GM12892 (cell line): ENCODE measurements around the gene PHC2.

Experiments used
- DNase-seq: peaks from one replicate; pipeline ENCODE4 v3.0.0; 2011; ENCODE audit not compliant: insufficient read length
- FAIRE-seq: peaks from 2 replicates; lab custom pipeline; 2011; peaks lifted over from hg19 to GRCh38; lab: Jason Lieb, UNC
- POLR2A ChIP-seq: IDR thresholded peaks from 2 replicates; pipeline ENCODE4 v1.6.1; 2011; ENCODE audit warnings: low read depth, low read length, control low read depth
- POLR2AphosphoS5 ChIP-seq: IDR thresholded peaks from 2 replicates; pipeline ENCODE4 v1.6.1; 2011; ENCODE audit warnings: low read depth, low read length, control low read depth
- TAF1 ChIP-seq: IDR thresholded peaks from 2 replicates; pipeline ENCODE4 v1.6.1; 2011; ENCODE audit warnings: low read depth, mild to moderate bottlenecking, control low read depth, low read length, borderline replicate concordance

Gene PHC2

GRCh38 chr1:33361532-33362235 lies 69.2 kb downstream of the PHC2 start:
- FAIRE-seq = peak; percentile 40
- TF ChIP-seq POLR2A = no peak
- TF ChIP-seq POLR2AphosphoS5 = no peak
- no peak for TF ChIP-seq TAF1
- no peak for DNase-seq

GRCh38 chr1:33360367-33360766 lies 70.5 kb downstream of the PHC2 start:
- TF ChIP-seq TAF1 (no peak), POLR2A (no peak), POLR2AphosphoS5 (no peak)
- no peak for FAIRE-seq
- no peak for DNase-seq

GRCh38 chr1:33359931-33360330 lies 71.0 kb downstream of the PHC2 start:
- DNase-seq = no peak
- no peak for FAIRE-seq

GRCh38 chr1:33358795-33359503 lies 71.9 kb downstream of the PHC2 start:
- no peak for TF ChIP-seq POLR2A
- no peak for TF ChIP-seq TAF1
- TF ChIP-seq POLR2AphosphoS5 = no peak
- no peak for DNase-seq
- no peak for FAIRE-seq

More at GRCh38 chr1:33359931-33360330, 71.0 kb downstream of the PHC2 start:
- TF ChIP-seq TAF1 (no peak), POLR2AphosphoS5 (no peak), POLR2A (no peak)

GRCh38 chr1:33358114-33358794 lies 72.6 kb downstream of the PHC2 start:
- no peak for FAIRE-seq
- DNase-seq = no peak
- no peak for TF ChIP-seq POLR2AphosphoS5
- no peak for TF ChIP-seq TAF1

- no peak for TF ChIP-seq POLR2A
- no peak for TF ChIP-seq POLR2AphosphoS5
- no peak for TF ChIP-seq TAF1
- FAIRE-seq (no peak), DNase-seq (no peak)
Measured at GRCh38 chr1:33357099-33357498, 73.8 kb downstream of the PHC2 start.

GRCh38 chr1:33354707-33355316 lies 76.1 kb downstream of the PHC2 start:
- DNase-seq (no peak), FAIRE-seq (no peak)
- TF ChIP-seq TAF1 = no peak
- TF ChIP-seq POLR2AphosphoS5 = no peak
- TF ChIP-seq POLR2A = no peak

GRCh38 chr1:33353531-33353930 lies 77.4 kb downstream of the PHC2 start:
- DNase-seq (no peak), FAIRE-seq (no peak)
- TF ChIP-seq TAF1 (no peak), POLR2AphosphoS5 (no peak), POLR2A (no peak)

GRCh38 chr1:33351281-33351660 lies 79.6 kb downstream of the PHC2 start:
- DNase-seq (no peak), FAIRE-seq (no peak)
- no peak for TF ChIP-seq POLR2AphosphoS5

GRCh38 chr1:33350611-33351280 lies 80.1 kb downstream of the PHC2 start:
- FAIRE-seq = peak; percentile 14
- no peak for DNase-seq
- no peak for TF ChIP-seq TAF1
- no peak for TF ChIP-seq POLR2A
- TF ChIP-seq POLR2AphosphoS5 = no peak

- peak; percentile 92 for FAIRE-seq
Measured at GRCh38 chr1:33349778-33350610, 80.9 kb downstream of the PHC2 start.

More at GRCh38 chr1:33349778-33350610, 80.9 kb downstream of the PHC2 start:
- peak; percentile 44; the same call in 1 of the 2 replicates for TF ChIP-seq TAF1
- peak; percentile 91; the same call in 1 of the 2 replicates for TF ChIP-seq POLR2A
- peak; percentile 90 for TF ChIP-seq POLR2AphosphoS5
- peak; percentile 88 for DNase-seq
